Right lung (tissue), 10 donors: Measurements from ENCODE around the gene NR2C2. TPM values are rescaled to one million over a fixed set of nuclear protein-coding genes. Genes with fewer than 3 reads are reported as not detected.
"Not testable (repeated sequence)": the region's sequence is repeated elsewhere in the genome, so short reads cannot be mapped to it uniquely, and the experiment has no call there.

ENCODE experiments used
- DNase-seq, 2 donors: peaks; one replicate each; pipeline ENCODE4 v3.0.0-alpha.2; 2013
- long read RNA-seq, 8 donors: transcript quantifications; one replicate each; lab custom pipeline, GENCODE V29; 2026
- polyA plus RNA-seq, 5 donors: library from polyadenylated mRNA; unstranded; fragments of 120-200 nt; gene quantifications; one replicate each; pipeline versions ENCODE4 v1.2.1 to v1.2.3, GENCODE V29; 2013; ENCODE audit warnings: inconsistent platforms in 1 of 5, low replicate concordance in 1 of 5; ENCODE audit not compliant: insufficient read length in 5 of 5, insufficient read depth in 1 of 5

NR2C2 gene
- 10 to 100 TPM; 43.0 to 62.0 (median 55.4) TPM for polyA plus RNA-seq
- long read RNA-seq, donor 1, partial matches to known transcripts, result 0 of 18 reads
- long read RNA-seq, donor 1, other reads (novel, unspliced or antisense), result 14 of 18 reads
- long read RNA-seq, donor 2, partial matches to known transcripts, result 42 of 46 reads
- long read RNA-seq, donor 2, other reads (novel, unspliced or antisense), result 0 of 46 reads
- long read RNA-seq, donor 3, full-length matches to known transcripts, result 3 of 24 reads
- long read RNA-seq, donor 3, partial matches to known transcripts, result 21 of 24 reads
- long read RNA-seq, donor 3, other reads (novel, unspliced or antisense), result 0 of 24 reads
- long read RNA-seq, donor 4, result 0 reads
- long read RNA-seq, donor 5, partial matches to known transcripts, result 68 of 74 reads
- long read RNA-seq, donor 5, other reads (novel, unspliced or antisense), result 0 of 74 reads
- long read RNA-seq, donor 6, partial matches to known transcripts, result 0 of 5 reads
- long read RNA-seq, donor 6, other reads (novel, unspliced or antisense), result 0 of 5 reads
- long read RNA-seq, donor 7, partial matches to known transcripts, result 65 of 70 reads
- long read RNA-seq, donor 7, other reads (novel, unspliced or antisense), result 0 of 70 reads
- long read RNA-seq, donor 8, partial matches to known transcripts, result 30 of 31 reads
- long read RNA-seq, donor 8, other reads (novel, unspliced or antisense), result 0 of 31 reads

- peak; percentile 80 to 83 for DNase-seq
These were observed at the start of gene NR2C2 for GRCh38 chr3:14947100-14947885. NR2C2 (plus strand) TSS chr3:14947583; CDS start chr3:15003915, 56,332 bp downstream.

GRCh38 chr3:14898929-14899328 lies 48.5 kb upstream of the NR2C2 start:
- DNase-seq, result no peak

- no peak for DNase-seq
These were observed 47.3 kb upstream of the NR2C2 start for GRCh38 chr3:14899993-14900618.

GRCh38 chr3:14900881-14901873 lies 46.2 kb upstream of the NR2C2 start:
- DNase-seq, result no peak

- peak; percentile 89 to 90 for DNase-seq
These were observed 44.7 kb upstream of the NR2C2 start for GRCh38 chr3:14902719-14903118.

- not testable (repeated sequence) for DNase-seq
These were observed 43.9 kb upstream of the NR2C2 start for GRCh38 chr3:14903501-14903900.

GRCh38 chr3:14905055-14905657 lies 42.2 kb upstream of the NR2C2 start:
- no peak for DNase-seq

- DNase-seq, result no peak
These were observed 40.9 kb upstream of the NR2C2 start for GRCh38 chr3:14906355-14906971.

- no peak for DNase-seq
These were observed 40.1 kb upstream of the NR2C2 start for GRCh38 chr3:14907043-14907966.

- no peak for DNase-seq
These were observed 38.1 kb upstream of the NR2C2 start for GRCh38 chr3:14909250-14909649.

- no peak for DNase-seq
These were observed 35.7 kb upstream of the NR2C2 start for GRCh38 chr3:14911651-14912050.

- no peak for DNase-seq
These were observed 34.1 kb upstream of the NR2C2 start for GRCh38 chr3:14913071-14913925.

GRCh38 chr3:14913926-14914778 lies 33.2 kb upstream of the NR2C2 start:
- DNase-seq, result no peak

GRCh38 chr3:14914779-14915117 lies 32.6 kb upstream of the NR2C2 start:
- DNase-seq, result no peak

GRCh38 chr3:14915636-14916222 lies 31.7 kb upstream of the NR2C2 start:
- DNase-seq, result no peak

GRCh38 chr3:14918356-14918860 lies 29.0 kb upstream of the NR2C2 start:
- DNase-seq, result no peak
